ENCODE measurements around the gene TMOD2. TPM values are rescaled to one million over a fixed set of nuclear protein-coding genes. Genes with fewer than 3 reads are reported as not detected.

Gene TMOD2
- total and polyA plus RNA-seq, 8 donors, result 5.2 to 11.3 (median 6.7) TPM

DNA sequence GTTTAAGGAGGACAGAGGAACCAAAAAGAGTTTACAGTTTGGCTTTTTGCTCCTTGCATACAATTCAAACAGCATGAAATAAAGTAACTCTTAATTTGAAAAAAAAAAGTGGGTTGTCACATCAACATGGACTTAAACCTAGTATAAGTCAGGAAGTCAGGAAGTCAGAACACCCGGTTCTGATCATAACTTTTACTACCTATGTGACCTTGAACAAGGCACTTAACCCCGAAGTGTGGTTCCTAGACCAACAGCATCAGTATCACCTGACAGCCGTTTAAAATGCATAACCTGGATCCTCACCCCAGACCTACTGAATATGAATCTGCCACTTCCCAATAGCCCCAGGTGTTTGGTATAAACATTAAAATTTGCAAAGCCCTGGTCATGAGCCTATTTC lies 32.7 kb upstream of the TMOD2 start:
- intact Hi-C loops (cut with DNase I), result no loop called here
- ATAC-seq (no peak), DNase-seq (no peak)
- H3K36me3 ChIP-seq, result peaks cover 0 to 5% of the 10 kb centered on the region in 2 donors
- no peaks in the 10 kb centered on the region for H3K4me1 ChIP-seq
- no peaks in the 10 kb centered on the region for H3K9me3 ChIP-seq
- H3K4me3 ChIP-seq, result no peak overlapping the region
- H3K27ac ChIP-seq, result no peak overlapping the region
- H3K27me3 ChIP-seq, result no peaks in the 10 kb centered on the region
- TF ChIP-seq, protein P1, sequence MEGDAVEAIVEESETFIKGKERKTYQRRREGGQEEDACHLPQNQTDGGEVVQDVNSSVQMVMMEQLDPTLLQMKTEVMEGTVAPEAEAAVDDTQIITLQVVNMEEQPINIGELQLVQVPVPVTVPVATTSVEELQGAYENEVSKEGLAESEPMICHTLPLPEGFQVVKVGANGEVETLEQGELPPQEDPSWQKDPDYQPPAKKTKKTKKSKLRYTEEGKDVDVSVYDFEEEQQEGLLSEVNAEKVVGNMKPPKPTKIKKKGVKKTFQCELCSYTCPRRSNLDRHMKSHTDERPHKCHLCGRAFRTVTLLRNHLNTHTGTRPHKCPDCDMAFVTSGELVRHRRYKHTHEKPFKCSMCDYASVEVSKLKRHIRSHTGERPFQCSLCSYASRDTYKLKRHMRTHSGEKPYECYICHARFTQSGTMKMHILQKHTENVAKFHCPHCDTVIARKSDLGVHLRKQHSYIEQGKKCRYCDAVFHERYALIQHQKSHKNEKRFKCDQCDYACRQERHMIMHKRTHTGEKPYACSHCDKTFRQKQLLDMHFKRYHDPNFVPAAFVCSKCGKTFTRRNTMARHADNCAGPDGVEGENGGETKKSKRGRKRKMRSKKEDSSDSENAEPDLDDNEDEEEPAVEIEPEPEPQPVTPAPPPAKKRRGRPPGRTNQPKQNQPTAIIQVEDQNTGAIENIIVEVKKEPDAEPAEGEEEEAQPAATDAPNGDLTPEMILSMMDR (IDR thresholded peaks at IDR 0.05), result no peak

DNA sequence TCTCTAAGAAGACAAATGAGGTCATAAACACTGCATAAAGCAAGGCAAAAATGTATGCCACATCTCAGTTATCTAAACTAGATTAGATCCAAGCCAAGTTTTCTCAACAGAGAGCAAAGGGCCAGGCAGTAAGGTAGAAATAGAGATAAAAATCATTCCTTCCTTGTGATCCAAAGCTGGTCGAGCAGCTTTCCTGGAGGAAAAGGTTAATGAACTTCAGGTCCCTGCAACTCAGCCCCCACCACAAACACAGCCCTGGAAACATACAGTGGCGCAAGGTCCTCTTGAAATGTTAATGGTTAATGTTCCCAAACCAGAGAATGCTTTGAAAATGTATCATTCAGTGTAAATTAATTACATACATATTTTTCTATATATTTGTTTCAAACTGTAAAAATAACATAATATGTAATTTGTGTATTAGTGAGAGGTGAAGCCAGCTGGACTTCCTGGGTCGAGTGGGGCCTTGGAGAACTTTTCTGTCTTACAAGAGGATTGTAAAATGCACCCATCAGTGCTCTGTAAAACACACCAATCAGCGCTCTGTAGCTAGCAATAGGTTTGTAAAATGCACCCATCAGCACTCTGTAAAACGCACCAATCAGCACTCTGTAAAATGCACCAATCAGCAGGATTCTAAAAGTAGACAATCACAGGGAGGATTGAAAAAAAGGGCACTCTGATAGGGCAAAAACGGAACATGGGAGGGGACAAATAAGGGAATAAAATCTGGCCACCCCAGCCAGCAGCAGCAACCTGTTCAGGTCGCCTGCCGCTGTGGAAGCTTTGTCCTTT lies 31.0 kb upstream of the TMOD2 start:
- Histone ChIP-seq H3K27ac (no peak overlapping the region), H3K36me3 (peaks cover 0 to 5% of the 10 kb centered on the region in 2 donors), H3K9me3 (no peaks in the 10 kb centered on the region), H3K27me3 (no peaks in the 10 kb centered on the region), H3K4me1 (no peaks in the 10 kb centered on the region), H3K4me3 (no peak overlapping the region)
- no peak for ATAC-seq
- DNase-seq, result peak in 1 of 4 donors; percentile 37
- intact Hi-C loops (cut with DNase I), result no loop called here
- TF ChIP-seq, protein P1 (IDR thresholded peaks at IDR 0.05), result no peak

DNA sequence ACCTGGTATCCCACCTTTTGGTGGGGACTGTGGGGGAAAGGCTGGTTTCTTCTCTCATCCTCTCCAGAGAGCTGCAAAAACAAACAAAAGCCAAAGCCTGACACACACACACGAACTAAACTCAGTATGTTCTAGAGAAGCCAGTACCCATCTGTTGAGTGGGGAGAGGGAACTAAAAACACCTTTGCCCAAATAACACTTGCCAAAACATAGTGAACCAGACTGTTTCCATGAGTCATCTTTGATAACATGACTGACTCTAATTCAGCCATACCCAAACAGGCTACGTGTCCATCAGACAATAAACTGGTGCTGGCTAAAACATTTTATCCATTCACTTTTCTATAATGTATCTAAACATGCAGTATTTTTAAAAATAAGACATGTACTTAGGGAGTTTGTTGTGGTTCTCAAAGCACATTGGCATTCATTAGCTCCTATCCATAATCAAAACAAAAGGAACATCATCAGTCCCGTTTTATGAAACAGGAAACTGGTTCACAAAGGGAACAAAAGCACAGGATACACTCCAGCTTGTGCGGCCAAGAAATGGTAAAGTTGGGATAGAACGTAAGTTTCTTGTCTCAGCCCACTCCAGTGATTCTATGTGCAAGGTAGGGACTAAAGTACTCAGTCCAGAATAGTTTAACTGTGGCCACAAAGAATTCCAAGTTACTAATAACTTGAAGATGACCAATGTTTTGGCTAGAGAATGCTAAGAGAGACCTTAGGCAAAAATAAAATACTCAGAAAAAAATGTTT lies 30.0 kb upstream of the TMOD2 start:
- TF ChIP-seq, protein P1 (IDR thresholded peaks at IDR 0.05), result no peak
- no peaks in the 10 kb centered on the region for H3K27me3 ChIP-seq
- no peaks in the 10 kb centered on the region for H3K9me3 ChIP-seq
- peak overlapping the region in 1 of 2 donors; percentile 16 for H3K27ac ChIP-seq
- no peak for ATAC-seq
- no peak for DNase-seq
- H3K4me3 ChIP-seq, result no peak overlapping the region
- H3K36me3 ChIP-seq, result peaks cover 0 to 5% of the 10 kb centered on the region in 2 donors
- H3K4me1 ChIP-seq, result peaks cover 0 to 4% of the 10 kb centered on the region in 2 donors
- intact Hi-C loops (cut with DNase I), result no loop called here

DNA sequence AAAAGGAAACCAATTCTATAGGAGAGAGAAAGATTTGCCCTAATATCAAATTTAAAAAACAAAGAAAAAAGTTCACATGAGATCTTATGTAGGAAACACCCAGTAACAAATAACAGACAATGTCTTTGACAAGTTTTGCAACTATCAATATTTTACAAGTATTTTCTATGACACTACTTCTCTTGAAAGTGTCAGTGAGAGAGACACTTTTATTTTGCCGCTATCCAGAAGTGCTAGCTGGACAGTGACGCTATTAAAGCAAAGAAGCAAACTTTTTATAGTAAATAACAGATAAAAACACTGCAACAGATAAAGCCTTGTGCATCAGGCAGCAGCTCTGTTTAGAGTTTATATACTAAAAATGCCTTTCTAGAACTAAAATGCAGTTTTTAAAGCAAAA lies 27.2 kb upstream of the TMOD2 start:
- H3K27me3 ChIP-seq, result no peaks in the 10 kb centered on the region
- no peak overlapping the region for H3K27ac ChIP-seq
- DNase-seq, result no peak
- peaks cover 0 to 16% of the 10 kb centered on the region in 2 donors for H3K4me1 ChIP-seq
- TF ChIP-seq, protein P1 (IDR thresholded peaks at IDR 0.05), result no peak
- intact Hi-C loops (cut with DNase I), result no loop called here
- peaks cover 0 to 5% of the 10 kb centered on the region in 2 donors for H3K36me3 ChIP-seq
- no peaks in the 10 kb centered on the region for H3K9me3 ChIP-seq
- no peak for ATAC-seq
- H3K4me3 ChIP-seq, result no peak overlapping the region

DNA sequence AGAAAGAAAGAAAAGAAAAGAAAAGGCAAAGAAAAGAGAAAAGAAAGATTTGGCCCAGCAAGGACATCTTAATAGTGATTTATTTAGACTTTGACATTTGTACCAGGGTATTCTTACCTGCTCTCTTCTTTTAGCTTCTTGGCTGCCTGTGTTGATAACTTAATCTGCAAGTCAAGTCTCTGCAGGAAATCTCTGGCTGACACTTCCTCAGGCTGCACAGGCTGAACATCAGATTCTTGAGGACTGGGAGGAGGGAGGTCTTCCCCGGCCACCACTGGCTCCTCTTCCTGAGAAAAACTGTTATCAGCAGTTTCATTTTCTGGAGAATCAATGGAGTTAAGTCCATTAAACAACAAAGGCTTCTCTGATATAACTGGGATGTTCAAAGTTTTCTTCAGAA lies 26.7 kb upstream of the TMOD2 start:
- peaks cover 0 to 16% of the 10 kb centered on the region in 2 donors for H3K4me1 ChIP-seq
- H3K27ac ChIP-seq, result no peak overlapping the region
- peaks cover 0 to 5% of the 10 kb centered on the region in 2 donors for H3K36me3 ChIP-seq
- ATAC-seq (no peak), DNase-seq (no peak)
- H3K4me3 ChIP-seq, result no peak overlapping the region
- TF ChIP-seq, protein P1 (IDR thresholded peaks at IDR 0.05), result no peak
- no peaks in the 10 kb centered on the region for H3K27me3 ChIP-seq
- intact Hi-C loops (cut with DNase I), result no loop called here
- H3K9me3 ChIP-seq, result no peaks in the 10 kb centered on the region

Measured in left lung (tissue), 10 donors.